WTC11 (cell line): ENCODE results near the gene ABCD4.

Source experiments
- ATF2 ChIP-seq: sonication (generic); formaldehyde crosslinking; IDR thresholded peaks from 2 replicates; pipeline ENCODE4 v1.8.1; 2022; ENCODE audit warnings: low read depth, missing genetic modification reagents, borderline replicate concordance
- CREM ChIP-seq: sonication (generic); formaldehyde crosslinking; IDR thresholded peaks from 2 replicates; pipeline ENCODE4 v1.8.1; 2022; ENCODE audit warnings: mild to moderate bottlenecking, missing genetic modification reagents, moderate library complexity
- CTCF ChIP-seq: fragments of 200-600 bp; IDR thresholded peaks from 2 replicates; pipeline ENCODE4 v1.8.0; 2022; ENCODE audit warnings: antibody characterized with exemption
- HMGXB4 ChIP-seq: sonication (generic); formaldehyde crosslinking; IDR thresholded peaks from 2 replicates; pipeline ENCODE4 v1.8.1; 2023; ENCODE audit warnings: mild to moderate bottlenecking, moderate library complexity, missing genetic modification reagents
- RORB ChIP-seq: fragments of 250-450 bp; sonication (Bioruptor Pico); IDR thresholded peaks from 2 replicates; pipeline ENCODE4 v1.9.0; 2021; ENCODE audit warnings: mild to moderate bottlenecking
- TCF7 ChIP-seq: sonication (generic); formaldehyde crosslinking; IDR thresholded peaks from 2 replicates; pipeline ENCODE4 v1.8.0; 2022; ENCODE audit warnings: mild to moderate bottlenecking, low read depth, missing genetic modification reagents, moderate library complexity
- ZNF121 ChIP-seq: sonication (generic); formaldehyde crosslinking; IDR thresholded peaks from 2 replicates; pipeline ENCODE4 v1.8.0; 2023; ENCODE audit warnings: missing genetic modification reagents
- ZNF232 ChIP-seq: sonication (generic); formaldehyde crosslinking; IDR thresholded peaks from 2 replicates; pipeline ENCODE4 v1.8.0; 2022; ENCODE audit warnings: mild to moderate bottlenecking, missing genetic modification reagents
- ZNF281 ChIP-seq: sonication (generic); formaldehyde crosslinking; IDR thresholded peaks from 2 replicates; pipeline ENCODE4 v1.8.0; 2023; ENCODE audit warnings: mild to moderate bottlenecking, missing genetic modification reagents
- ZNF423 ChIP-seq: fragments of 250-450 bp; sonication (Bioruptor Pico); IDR thresholded peaks from 2 replicates; pipeline ENCODE4 v2.1.2; 2022; ENCODE audit warnings: mild to moderate bottlenecking, moderate library complexity

- TF ChIP-seq CTCF (no peak; the same call in 1 of the 2 replicates), ZNF121 (CRISPR knock-in tag) (no peak), ZNF232 (CRISPR knock-in tag) (no peak), ATF2 (no peak), CREM (CRISPR knock-in tag) (no peak), ZNF423 (CRISPR knock-in tag) (no peak), TCF7 (CRISPR knock-in tag) (no peak), RORB (no peak), HMGXB4 (CRISPR knock-in tag) (no peak), ZNF281 (CRISPR knock-in tag) (no peak)
These were observed 544 bp downstream of the ABCD4 start for GRCh38 chr14:74302152-74302628.
